ENCODE results near the gene SRGAP3. TPM values are rescaled to one million over a fixed set of nuclear protein-coding genes. Genes with fewer than 3 reads are reported as not detected.

Gene SRGAP3
- total and polyA plus RNA-seq, 10 of the 15 experiments (the other 5 are each of a cell fraction or from before 2014, with no cell fraction given) = 0.32 to 1.7 (median 0.99) TPM

DNA sequence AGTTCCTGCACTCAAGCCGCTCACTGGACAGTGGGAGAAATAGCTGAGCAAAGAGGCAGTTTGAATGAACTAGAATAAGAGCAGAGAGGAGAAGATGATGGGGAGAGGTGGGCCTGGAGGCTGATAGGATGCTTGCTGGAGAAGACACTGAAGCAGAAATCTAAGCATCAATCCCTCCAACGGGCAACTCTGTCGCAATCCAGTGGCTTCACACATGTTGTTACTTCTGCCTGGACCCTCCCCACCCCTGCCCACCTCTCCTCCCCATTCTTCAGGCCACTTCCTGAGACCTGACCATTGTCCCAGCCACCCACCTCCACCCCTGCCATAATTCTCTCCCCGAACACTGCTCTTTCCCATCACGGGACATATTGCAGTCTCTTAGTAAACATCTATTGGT lies 76.0 kb downstream of the SRGAP3 start:
- no peak overlapping the region for H3K27ac ChIP-seq (ENCODE audit: control insufficient read depth, insufficient read depth)
- CTCF ChIA-PET = interaction anchor here (1.1 kb wide), 1 partner anchor 404 kb away, joined by 3 read pairs; the partner anchor contains the start of gene OXTR
- POLR2A ChIA-PET = no interaction called here
- peaks cover 23% of the 10 kb centered on the region for H3K4me1 ChIP-seq (ENCODE audit: control insufficient read depth, insufficient read depth, low read length)
- no peaks in the 10 kb centered on the region for H4K20me1 ChIP-seq (ENCODE audit: control insufficient read depth, insufficient read depth)
- no peaks in the 10 kb centered on the region for H3K27me3 ChIP-seq (replicated peaks in 1 of 2; ENCODE audit: control insufficient read depth in 2 of 2, insufficient read depth in 2 of 2, low read length in 1 of 2)
- H3K9ac ChIP-seq (ENCODE audit: control insufficient read depth, insufficient read depth, low read length) = no peak overlapping the region
- no peak overlapping the region for H3K4me3 ChIP-seq
- WGBS (ENCODE audit: insufficient coverage, insufficient replicate concordance, low lambda C conversion rate, missing lambda C conversion rate) = 71% methylated on average over 4 of the region's 5 CpGs
- SMC1A ChIA-PET (ENCODE audit: uncharacterized antibody, unreplicated experiment) = no interaction called here
- TF ChIP-seq, protein P1, sequence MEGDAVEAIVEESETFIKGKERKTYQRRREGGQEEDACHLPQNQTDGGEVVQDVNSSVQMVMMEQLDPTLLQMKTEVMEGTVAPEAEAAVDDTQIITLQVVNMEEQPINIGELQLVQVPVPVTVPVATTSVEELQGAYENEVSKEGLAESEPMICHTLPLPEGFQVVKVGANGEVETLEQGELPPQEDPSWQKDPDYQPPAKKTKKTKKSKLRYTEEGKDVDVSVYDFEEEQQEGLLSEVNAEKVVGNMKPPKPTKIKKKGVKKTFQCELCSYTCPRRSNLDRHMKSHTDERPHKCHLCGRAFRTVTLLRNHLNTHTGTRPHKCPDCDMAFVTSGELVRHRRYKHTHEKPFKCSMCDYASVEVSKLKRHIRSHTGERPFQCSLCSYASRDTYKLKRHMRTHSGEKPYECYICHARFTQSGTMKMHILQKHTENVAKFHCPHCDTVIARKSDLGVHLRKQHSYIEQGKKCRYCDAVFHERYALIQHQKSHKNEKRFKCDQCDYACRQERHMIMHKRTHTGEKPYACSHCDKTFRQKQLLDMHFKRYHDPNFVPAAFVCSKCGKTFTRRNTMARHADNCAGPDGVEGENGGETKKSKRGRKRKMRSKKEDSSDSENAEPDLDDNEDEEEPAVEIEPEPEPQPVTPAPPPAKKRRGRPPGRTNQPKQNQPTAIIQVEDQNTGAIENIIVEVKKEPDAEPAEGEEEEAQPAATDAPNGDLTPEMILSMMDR (IDR thresholded peaks at IDR 0.05 in 2 of 3, conservative IDR thresholded peaks at IDR 0.05 in 1 of 3; ENCODE audit: control insufficient read depth in 2 of 3, extremely low read depth in 1 of 3, insufficient read depth in 1 of 3, low read depth in 3 of 3, low read length in 3 of 3) = no peak
- TF ChIP-seq, protein P2, sequence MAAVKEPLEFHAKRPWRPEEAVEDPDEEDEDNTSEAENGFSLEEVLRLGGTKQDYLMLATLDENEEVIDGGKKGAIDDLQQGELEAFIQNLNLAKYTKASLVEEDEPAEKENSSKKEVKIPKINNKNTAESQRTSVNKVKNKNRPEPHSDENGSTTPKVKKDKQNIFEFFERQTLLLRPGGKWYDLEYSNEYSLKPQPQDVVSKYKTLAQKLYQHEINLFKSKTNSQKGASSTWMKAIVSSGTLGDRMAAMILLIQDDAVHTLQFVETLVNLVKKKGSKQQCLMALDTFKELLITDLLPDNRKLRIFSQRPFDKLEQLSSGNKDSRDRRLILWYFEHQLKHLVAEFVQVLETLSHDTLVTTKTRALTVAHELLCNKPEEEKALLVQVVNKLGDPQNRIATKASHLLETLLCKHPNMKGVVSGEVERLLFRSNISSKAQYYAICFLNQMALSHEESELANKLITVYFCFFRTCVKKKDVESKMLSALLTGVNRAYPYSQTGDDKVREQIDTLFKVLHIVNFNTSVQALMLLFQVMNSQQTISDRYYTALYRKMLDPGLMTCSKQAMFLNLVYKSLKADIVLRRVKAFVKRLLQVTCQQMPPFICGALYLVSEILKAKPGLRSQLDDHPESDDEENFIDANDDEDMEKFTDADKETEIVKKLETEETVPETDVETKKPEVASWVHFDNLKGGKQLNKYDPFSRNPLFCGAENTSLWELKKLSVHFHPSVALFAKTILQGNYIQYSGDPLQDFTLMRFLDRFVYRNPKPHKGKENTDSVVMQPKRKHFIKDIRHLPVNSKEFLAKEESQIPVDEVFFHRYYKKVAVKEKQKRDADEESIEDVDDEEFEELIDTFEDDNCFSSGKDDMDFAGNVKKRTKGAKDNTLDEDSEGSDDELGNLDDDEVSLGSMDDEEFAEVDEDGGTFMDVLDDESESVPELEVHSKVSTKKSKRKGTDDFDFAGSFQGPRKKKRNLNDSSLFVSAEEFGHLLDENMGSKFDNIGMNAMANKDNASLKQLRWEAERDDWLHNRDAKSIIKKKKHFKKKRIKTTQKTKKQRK (IDR thresholded peaks at IDR 0.05; ENCODE audit: low read depth, low read length) = no peak
- no peak for TF ChIP-seq RBBP5 (conservative IDR thresholded peaks at IDR 0.05)
- TF ChIP-seq STAT3 (IDR thresholded peaks at IDR 0.05; ENCODE audit: low read depth, low read length) = no peak
- FAIRE-seq (no peak), DNase-seq (ENCODE audit: low read depth, low spot score) (no peak), ATAC-seq (no peak)
- intact Hi-C loops (cut with micrococcal nuclease; ENCODE audit: unreplicated experiment) (no loop called here), in situ Hi-C loops (cut with MboI) (no loop called here)
- no peak overlapping the region for H3K4me2 ChIP-seq (ENCODE audit: control insufficient read depth, insufficient read depth)
- RAD21 ChIA-PET (ENCODE audit: unreplicated experiment) = no interaction called here
- BruUV-seq (replicated peaks) = no TSS peak
- no peaks in the 10 kb centered on the region for H3K9me3 ChIP-seq (replicated peaks; ENCODE audit: control insufficient read depth, insufficient read depth, low read length)
- no peak overlapping the region for H2AFZ ChIP-seq (ENCODE audit: control insufficient read depth, low read depth, low read length)
- H3K79me2 ChIP-seq (ENCODE audit: control insufficient read depth, insufficient read depth, low read length) = no peaks in the 10 kb centered on the region
- no peaks in the 10 kb centered on the region for H3K36me3 ChIP-seq (ENCODE audit: control insufficient read depth in 2 of 2, insufficient read depth in 2 of 2, low read length in 1 of 2)
